ENCODE results near the gene MRPS18B.

MRPS18B gene

GRCh38 chr6:30613251-30614043 is 4.2 kb upstream of the MRPS18B start:
- H3K36me3 Mint-ChIP-seq, result peaks cover 80% of the 10 kb centered on the region
- CTCF ChIA-PET, result interaction anchor here (0.6 to 3.6 kb wide), 16 partner anchors 12 to 882 kb away, joined by 3 to 21 read pairs (median 4); partner anchors contain the start of genes ABCF1, ATAT1, DHX16 and PRR3
- no peaks in the 10 kb centered on the region for H3K9me3 Mint-ChIP-seq
- peaks cover 61% of the 10 kb centered on the region for H3K4me1 Mint-ChIP-seq
- peak overlapping the region; percentile 99 for H3K27ac Mint-ChIP-seq
- peaks cover 5% of the 10 kb centered on the region for H3K27me3 Mint-ChIP-seq
- peak overlapping the region; percentile 93 for H3K4me3 Mint-ChIP-seq
- DNase-seq, result no peak

GRCh38 chr6:30614044-30614842 is 3.4 kb upstream of the MRPS18B start:
- Mint-ChIP-seq H3K36me3 (peaks cover 76% of the 10 kb centered on the region), H3K27ac (peak overlapping the region; percentile 99), H3K9me3 (no peaks in the 10 kb centered on the region), H3K4me1 (peaks cover 61% of the 10 kb centered on the region), H3K4me3 (peak overlapping the region; percentile 93), H3K27me3 (peaks cover 5% of the 10 kb centered on the region)
- no peak for DNase-seq
- CTCF ChIA-PET, result interaction anchor here (0.8 to 3.6 kb wide), 10 partner anchors 13 to 132 kb away, joined by 3 to 21 read pairs (median 6); partner anchors contain the start of gene TUBB

DNA sequence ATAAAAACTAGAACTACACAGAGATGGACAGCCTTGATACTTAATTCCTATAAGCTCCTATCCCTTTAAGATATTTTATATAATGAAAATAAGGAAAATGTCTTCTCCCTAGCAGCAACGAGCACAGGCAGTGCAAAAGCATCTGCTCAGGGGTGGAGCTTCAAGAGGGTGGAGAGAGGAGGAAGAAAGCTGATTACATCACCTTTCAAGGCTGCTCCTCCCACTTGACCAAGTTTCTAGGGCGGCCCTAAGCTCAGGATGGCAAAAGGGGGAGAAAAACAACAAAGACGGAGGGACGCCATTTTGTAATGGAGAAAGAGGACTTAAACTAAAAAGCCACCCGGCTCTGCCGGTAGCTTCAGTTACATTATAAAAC is 2.8 kb upstream of the MRPS18B start:
- Mint-ChIP-seq H3K36me3 (peaks cover 76% of the 10 kb centered on the region), H3K9me3 (no peaks in the 10 kb centered on the region), H3K4me3 (peak overlapping the region; percentile 93), H3K27ac (peak overlapping the region; percentile 99), H3K27me3 (peaks cover 5% of the 10 kb centered on the region), H3K4me1 (peaks cover 61% of the 10 kb centered on the region)
- DNase-seq, result peak; percentile 91
- CTCF ChIA-PET, result interaction anchor here (0.9 to 3.6 kb wide), 5 partner anchors 17 to 128 kb away, joined by 3 to 21 read pairs (median 6); partner anchors contain the start of gene TUBB

DNA sequence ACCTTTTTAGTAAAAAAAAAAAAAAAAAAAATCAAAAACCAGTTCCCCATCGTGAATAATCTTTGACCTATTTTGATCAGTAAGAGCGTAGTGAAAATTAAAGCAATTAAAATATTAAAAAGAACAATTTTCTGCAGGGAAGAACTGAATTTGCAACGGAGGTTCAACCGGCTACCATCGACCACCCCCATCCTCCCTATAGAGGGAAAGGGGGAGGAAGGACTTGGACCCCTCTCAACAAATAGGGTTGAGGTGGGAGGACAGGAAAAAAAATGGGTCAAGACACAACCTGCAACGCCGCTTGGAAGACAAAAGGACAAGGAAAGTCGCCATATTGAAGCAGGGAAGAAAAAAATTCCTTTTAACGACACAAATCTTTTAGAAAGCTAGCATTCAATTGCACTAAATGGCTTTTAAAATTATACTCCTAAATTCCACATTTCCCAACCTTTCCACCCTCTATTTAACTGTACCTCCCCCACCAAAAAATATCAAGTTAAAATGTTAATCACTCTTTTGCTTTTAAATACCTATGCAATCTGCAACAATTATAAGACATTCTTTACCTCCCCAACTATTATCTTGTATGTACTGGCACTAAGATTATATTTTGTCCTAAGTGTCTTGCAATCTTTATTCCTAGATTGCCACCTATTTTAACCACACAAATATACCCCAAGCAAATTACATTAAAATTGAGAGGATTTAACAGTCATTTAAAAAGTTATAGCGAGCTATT is 2.3 kb upstream of the MRPS18B start:
- no peaks in the 10 kb centered on the region for H3K9me3 Mint-ChIP-seq
- peaks cover 70% of the 10 kb centered on the region for H3K36me3 Mint-ChIP-seq
- H3K4me3 Mint-ChIP-seq, result peak overlapping the region; percentile 93
- CTCF ChIA-PET, result interaction anchor here (0.9 to 3.6 kb wide), 4 partner anchors 18 to 115 kb away, joined by 3 to 21 read pairs (median 12); partner anchors contain the start of gene TUBB
- peaks cover 56% of the 10 kb centered on the region for H3K4me1 Mint-ChIP-seq
- peaks cover 5% of the 10 kb centered on the region for H3K27me3 Mint-ChIP-seq
- H3K27ac Mint-ChIP-seq, result peak overlapping the region; percentile 99
- DNase-seq, result peak; percentile 50

GRCh38 chr6:30615958-30616810 is 1.5 kb upstream of the MRPS18B start:
- peak overlapping the region; percentile 99 for H3K27ac Mint-ChIP-seq
- no peaks in the 10 kb centered on the region for H3K9me3 Mint-ChIP-seq
- CTCF ChIA-PET, result interaction anchor here (1.8 kb wide), 1 partner anchor 69 kb away, joined by 6 read pairs; no protein-coding TSS in a partner anchor
- peaks cover 67% of the 10 kb centered on the region for H3K36me3 Mint-ChIP-seq
- peaks cover 51% of the 10 kb centered on the region for H3K4me1 Mint-ChIP-seq
- peak overlapping the region; percentile 93 for H3K4me3 Mint-ChIP-seq
- H3K27me3 Mint-ChIP-seq, result peaks cover 5% of the 10 kb centered on the region
- DNase-seq, result peak; percentile 48

GRCh38 chr6:30616811-30617564 is 652 bp upstream of the MRPS18B start, which contains the start of gene PPP1R10:
TSS of gene PPP1R10 (minus strand) at chr6:30617243. CDS start at chr6:30609944, 7,299 bp downstream.
- Mint-ChIP-seq H3K9me3 (no peaks in the 10 kb centered on the region), H3K27me3 (peaks cover 5% of the 10 kb centered on the region), H3K4me3 (peak within 1 kb of the TSS; percentile 93), H3K27ac (peak within 1 kb of the TSS; percentile 99), H3K4me1 (peaks cover 43% of the 10 kb centered on the region), H3K36me3 (peaks cover 62% of the 10 kb centered on the region)
- DNase-seq, result peak; percentile 99
- CTCF ChIA-PET, result interaction anchor here (1.1 to 1.2 kb wide), 2 partner anchors 23 to 100 kb away, joined by 3 read pairs; partner anchors contain the start of gene MDC1

GRCh38 chr6:30618270-30618797 is 694 bp downstream of the MRPS18B start:
- H3K27ac Mint-ChIP-seq, result peak overlapping the region; percentile 99
- H3K9me3 Mint-ChIP-seq, result no peaks in the 10 kb centered on the region
- H3K27me3 Mint-ChIP-seq, result peaks cover 5% of the 10 kb centered on the region
- peak overlapping the region; percentile 93 for H3K4me3 Mint-ChIP-seq
- CTCF ChIA-PET, result interaction anchor here (0.6 to 1.7 kb wide), 9 partner anchors 22 to 260 kb away, joined by 3 to 11 read pairs (median 3); partner anchors contain the start of gene MDC1
- DNase-seq, result no peak
- peaks cover 35% of the 10 kb centered on the region for H3K4me1 Mint-ChIP-seq
- peaks cover 57% of the 10 kb centered on the region for H3K36me3 Mint-ChIP-seq

DNA sequence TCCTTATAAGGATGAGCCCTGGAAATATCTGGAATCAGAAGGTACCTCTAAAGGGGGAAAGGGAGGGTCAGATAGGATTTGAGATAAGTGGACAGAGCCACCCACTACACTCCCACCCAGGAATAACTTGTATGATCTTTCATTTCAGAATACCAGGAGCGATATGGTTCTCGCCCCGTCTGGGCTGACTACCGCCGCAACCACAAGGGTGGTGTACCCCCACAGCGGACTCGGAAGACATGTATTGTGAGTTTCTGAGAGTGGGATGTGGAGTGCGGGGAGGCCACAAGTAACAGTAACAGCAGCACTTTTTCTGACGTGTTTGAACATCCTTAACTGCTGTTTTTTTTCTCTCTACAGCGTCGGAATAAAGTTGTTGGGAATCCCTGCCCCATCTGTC is 1.9 kb downstream of the MRPS18B start:
- DNase-seq, result no peak
- H3K27ac Mint-ChIP-seq, result no peak overlapping the region
- peak overlapping the region; percentile 93 for H3K4me3 Mint-ChIP-seq
- peaks cover 24% of the 10 kb centered on the region for H3K4me1 Mint-ChIP-seq
- CTCF ChIA-PET, result interaction anchor here (1.2 to 1.7 kb wide), 2 partner anchors 63 to 150 kb away, joined by 3 to 4 read pairs; no protein-coding TSS in a partner anchor
- H3K9me3 Mint-ChIP-seq, result no peaks in the 10 kb centered on the region
- peaks cover 51% of the 10 kb centered on the region for H3K36me3 Mint-ChIP-seq
- H3K27me3 Mint-ChIP-seq, result peaks cover 5% of the 10 kb centered on the region

- Mint-ChIP-seq H3K36me3 (peaks cover 44% of the 10 kb centered on the region), H3K27me3 (no peaks in the 10 kb centered on the region), H3K4me1 (peaks cover 33% of the 10 kb centered on the region), H3K27ac (peak overlapping the region; percentile 97), H3K9me3 (no peaks in the 10 kb centered on the region), H3K4me3 (no peak overlapping the region)
- CTCF ChIA-PET, result interaction anchor here (1.2 to 1.4 kb wide), 2 partner anchors 13 to 35 kb away, joined by 3 to 4 read pairs; no protein-coding TSS in a partner anchor
- DNase-seq, result no peak
Measured at GRCh38 chr6:30625511-30625910, 7.9 kb downstream of the MRPS18B start.

DNA sequence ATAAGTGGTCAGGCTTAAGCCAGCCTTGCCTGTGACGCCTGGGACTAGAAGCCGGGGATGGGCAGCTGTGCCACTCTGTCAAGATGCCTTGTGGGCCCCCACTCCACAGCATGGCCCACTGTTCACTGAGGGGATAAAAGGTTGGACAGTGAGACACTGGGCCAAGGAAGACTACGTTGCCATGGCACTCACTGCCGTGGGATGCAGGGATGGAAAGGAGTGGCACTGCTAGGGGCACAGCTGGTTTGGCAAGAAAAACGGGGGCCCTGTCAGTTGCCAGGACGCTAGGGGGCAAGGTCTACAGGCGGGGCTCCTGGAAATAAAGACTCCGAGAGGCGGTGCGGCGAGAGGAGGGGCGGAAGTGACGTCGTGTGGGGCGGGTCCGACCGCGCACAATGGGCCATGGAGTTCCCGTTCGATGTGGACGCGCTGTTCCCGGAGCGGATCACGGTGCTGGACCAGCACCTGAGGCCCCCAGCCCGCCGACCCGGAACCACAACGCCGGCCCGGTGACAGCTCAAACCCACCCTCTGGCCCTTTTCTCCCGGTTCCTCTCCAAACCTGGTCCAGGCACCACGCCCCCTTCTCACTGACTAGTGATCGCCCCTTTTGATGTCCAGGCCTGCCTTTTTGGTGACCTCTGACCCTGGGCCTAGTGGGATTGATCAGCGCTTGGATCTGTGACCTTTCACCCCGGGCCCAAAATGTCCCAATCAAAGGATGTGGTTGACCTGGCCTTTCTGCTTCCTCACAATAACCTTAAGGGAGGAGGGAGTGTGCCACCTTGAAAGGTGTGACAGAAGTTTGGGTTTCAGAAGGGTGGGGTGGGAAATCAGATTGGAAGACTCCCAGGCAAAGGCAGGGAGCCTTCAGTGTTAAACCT is 9.1 kb downstream of the MRPS18B start, which contains the start of gene ATAT1:
TSS of gene ATAT1 (plus strand) at position 391 of the 883 bp plus-strand sequence.
- peak within 1 kb of the TSS; percentile 90 for H3K4me3 Mint-ChIP-seq
- DNase-seq, result peak; percentile 94
- peaks cover 42% of the 10 kb centered on the region for H3K36me3 Mint-ChIP-seq
- peak within 1 kb of the TSS; percentile 97 for H3K27ac Mint-ChIP-seq
- no peaks in the 10 kb centered on the region for H3K9me3 Mint-ChIP-seq
- CTCF ChIA-PET, result interaction anchor here (0.9 to 1.4 kb wide), 3 partner anchors 14 to 145 kb away, joined by 3 to 4 read pairs (median 3); no protein-coding TSS in a partner anchor
- H3K27me3 Mint-ChIP-seq, result no peaks in the 10 kb centered on the region
- H3K4me1 Mint-ChIP-seq, result peaks cover 31% of the 10 kb centered on the region

- Mint-ChIP-seq H3K9me3 (no peaks in the 10 kb centered on the region), H3K4me3 (no peak overlapping the region), H3K27me3 (no peaks in the 10 kb centered on the region), H3K27ac (no peak overlapping the region), H3K4me1 (peaks cover 7% of the 10 kb centered on the region), H3K36me3 (peaks cover 12% of the 10 kb centered on the region)
- CTCF ChIA-PET, result interaction anchor here (1.0 kb wide), 1 partner anchor 10 kb away, joined by 3 read pairs; no protein-coding TSS in a partner anchor
- DNase-seq, result no peak
Measured at GRCh38 chr6:30635834-30636233, 18.2 kb downstream of the MRPS18B start.

Data from activated naive CD4-positive, alpha-beta T cell treated with anti-CD3 and anti-CD28 coated beads, Interleukin-2, amount 10 ng/mL, durations not matched to agents 7 days and 5 days (primary cell).